GM21717 (cell line): Measurements from ENCODE around the gene CDPF1.
"Not testable (repeated sequence)": the region's sequence is repeated elsewhere in the genome, so short reads cannot be mapped to it uniquely, and the experiment has no call there.

Experiments
- ATAC-seq: cut with Tn5 transposase; IDR thresholded peaks from one replicate; pipeline ENCODE4 v1.9.1; 2021; ENCODE audit warnings: mild to moderate bottlenecking, moderate library complexity; ENCODE audit not compliant: unreplicated experiment

Gene CDPF1

GRCh38 chr22:46226577-46226976 lies 23.5 kb downstream of the CDPF1 start:
- no peak for ATAC-seq

- ATAC-seq = no peak
Observed at GRCh38 chr22:46225631-46226030, 24.5 kb downstream of the CDPF1 start.

- no peak for ATAC-seq
Observed at GRCh38 chr22:46224898-46225290, 25.2 kb downstream of the CDPF1 start.

GRCh38 chr22:46224044-46224897 lies 25.8 kb downstream of the CDPF1 start:
- ATAC-seq = no peak

GRCh38 chr22:46220921-46221320 lies 29.2 kb downstream of the CDPF1 start:
- no peak for ATAC-seq

GRCh38 chr22:46219636-46220035 lies 30.5 kb downstream of the CDPF1 start:
- ATAC-seq = no peak

- no peak for ATAC-seq
Observed at GRCh38 chr22:46214616-46215015, 35.5 kb downstream of the CDPF1 start.

GRCh38 chr22:46214149-46214548 lies 35.9 kb downstream of the CDPF1 start:
- no peak for ATAC-seq

- no peak for ATAC-seq
Observed at GRCh38 chr22:46213052-46213451, 37.0 kb downstream of the CDPF1 start.

- ATAC-seq = no peak
Observed at GRCh38 chr22:46212195-46212594, 37.9 kb downstream of the CDPF1 start.

- no peak for ATAC-seq
Observed at GRCh38 chr22:46209262-46209661, 40.8 kb downstream of the CDPF1 start.

- ATAC-seq = no peak
Observed at GRCh38 chr22:46203601-46203980, 46.5 kb downstream of the CDPF1 start.

- ATAC-seq = no peak
Observed at GRCh38 chr22:46202897-46203600, 47.0 kb downstream of the CDPF1 start.

GRCh38 chr22:46201059-46201757 lies 48.9 kb downstream of the CDPF1 start:
- ATAC-seq = no peak

GRCh38 chr22:46198806-46199205 lies 51.3 kb downstream of the CDPF1 start:
- not testable (repeated sequence) for ATAC-seq

GRCh38 chr22:46198274-46198673 lies 51.8 kb downstream of the CDPF1 start:
- no peak for ATAC-seq

- no peak for ATAC-seq
Observed at GRCh38 chr22:46196278-46196677, 53.8 kb downstream of the CDPF1 start.

- ATAC-seq = no peak
Observed at GRCh38 chr22:46195487-46196165, 54.5 kb downstream of the CDPF1 start.
